LNCAP (cell line): ENCODE data around the gene PLSCR1.

ENCODE experiments used
- TF ChIP-seq, protein P1 (sequence below): fragments of 450-650 bp; IDR thresholded peaks from 2 replicates; pipeline ENCODE4 v1.5.1; 2017; ENCODE audit warnings: mild to moderate bottlenecking

Gene PLSCR1

DNA sequence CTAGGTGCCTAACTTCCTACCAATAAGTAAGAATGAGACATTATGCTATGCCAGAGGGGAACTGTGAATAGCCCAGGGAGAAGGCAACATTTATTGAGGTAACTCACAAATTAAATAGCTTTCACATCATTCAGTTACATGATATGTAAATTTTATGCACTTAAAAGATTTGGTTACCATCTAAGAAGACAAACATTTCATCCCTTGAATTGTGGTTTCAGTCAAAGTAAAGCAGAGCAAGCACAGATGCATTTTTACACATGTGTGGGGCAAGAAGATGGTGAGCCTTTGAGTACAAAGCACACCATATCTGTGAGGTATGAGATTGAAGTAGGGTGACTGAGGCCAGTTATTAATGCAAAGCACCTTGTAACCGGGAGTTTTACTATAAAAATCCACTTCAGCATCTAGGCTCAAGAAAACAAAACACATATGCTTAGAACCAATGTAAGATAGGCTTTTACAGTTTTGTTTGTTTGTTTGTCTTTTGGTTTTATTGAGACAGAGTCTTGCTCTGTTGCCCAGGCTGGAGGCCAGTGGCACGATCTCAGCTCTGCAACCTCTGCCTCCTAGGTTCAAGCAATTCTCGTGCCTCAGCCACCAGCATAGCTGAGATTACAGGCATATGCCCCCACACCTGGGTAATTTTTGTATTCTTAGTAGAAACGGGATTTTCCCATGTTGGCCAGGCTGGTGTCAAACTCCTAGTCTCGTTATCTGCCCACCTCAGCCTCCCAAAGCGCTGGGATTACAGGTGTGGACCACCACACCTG is 78.5 kb downstream of the PLSCR1 start:
- TF ChIP-seq, protein P1, sequence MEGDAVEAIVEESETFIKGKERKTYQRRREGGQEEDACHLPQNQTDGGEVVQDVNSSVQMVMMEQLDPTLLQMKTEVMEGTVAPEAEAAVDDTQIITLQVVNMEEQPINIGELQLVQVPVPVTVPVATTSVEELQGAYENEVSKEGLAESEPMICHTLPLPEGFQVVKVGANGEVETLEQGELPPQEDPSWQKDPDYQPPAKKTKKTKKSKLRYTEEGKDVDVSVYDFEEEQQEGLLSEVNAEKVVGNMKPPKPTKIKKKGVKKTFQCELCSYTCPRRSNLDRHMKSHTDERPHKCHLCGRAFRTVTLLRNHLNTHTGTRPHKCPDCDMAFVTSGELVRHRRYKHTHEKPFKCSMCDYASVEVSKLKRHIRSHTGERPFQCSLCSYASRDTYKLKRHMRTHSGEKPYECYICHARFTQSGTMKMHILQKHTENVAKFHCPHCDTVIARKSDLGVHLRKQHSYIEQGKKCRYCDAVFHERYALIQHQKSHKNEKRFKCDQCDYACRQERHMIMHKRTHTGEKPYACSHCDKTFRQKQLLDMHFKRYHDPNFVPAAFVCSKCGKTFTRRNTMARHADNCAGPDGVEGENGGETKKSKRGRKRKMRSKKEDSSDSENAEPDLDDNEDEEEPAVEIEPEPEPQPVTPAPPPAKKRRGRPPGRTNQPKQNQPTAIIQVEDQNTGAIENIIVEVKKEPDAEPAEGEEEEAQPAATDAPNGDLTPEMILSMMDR, result no peak
